ENCODE data around the gene TSPAN9.

The TSPAN9 gene

GRCh38 chr12:3203713-3204112, 126.5 kb downstream of the TSPAN9 start:
- no peak for DNase-seq (ENCODE audit: low read depth in 1 of 2, low spot score in 1 of 2)
- H3K4me3 ChIP-seq (replicated peaks; ENCODE audit: insufficient read depth, low read length): no peak overlapping the region
- peaks cover 39% of the 10 kb centered on the region for H3K27me3 ChIP-seq (ENCODE audit: insufficient read depth, poor library complexity, severe bottlenecking)
- H3K27ac ChIP-seq (replicated peaks): no peak overlapping the region
- TF ChIP-seq, protein P1, sequence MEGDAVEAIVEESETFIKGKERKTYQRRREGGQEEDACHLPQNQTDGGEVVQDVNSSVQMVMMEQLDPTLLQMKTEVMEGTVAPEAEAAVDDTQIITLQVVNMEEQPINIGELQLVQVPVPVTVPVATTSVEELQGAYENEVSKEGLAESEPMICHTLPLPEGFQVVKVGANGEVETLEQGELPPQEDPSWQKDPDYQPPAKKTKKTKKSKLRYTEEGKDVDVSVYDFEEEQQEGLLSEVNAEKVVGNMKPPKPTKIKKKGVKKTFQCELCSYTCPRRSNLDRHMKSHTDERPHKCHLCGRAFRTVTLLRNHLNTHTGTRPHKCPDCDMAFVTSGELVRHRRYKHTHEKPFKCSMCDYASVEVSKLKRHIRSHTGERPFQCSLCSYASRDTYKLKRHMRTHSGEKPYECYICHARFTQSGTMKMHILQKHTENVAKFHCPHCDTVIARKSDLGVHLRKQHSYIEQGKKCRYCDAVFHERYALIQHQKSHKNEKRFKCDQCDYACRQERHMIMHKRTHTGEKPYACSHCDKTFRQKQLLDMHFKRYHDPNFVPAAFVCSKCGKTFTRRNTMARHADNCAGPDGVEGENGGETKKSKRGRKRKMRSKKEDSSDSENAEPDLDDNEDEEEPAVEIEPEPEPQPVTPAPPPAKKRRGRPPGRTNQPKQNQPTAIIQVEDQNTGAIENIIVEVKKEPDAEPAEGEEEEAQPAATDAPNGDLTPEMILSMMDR (IDR thresholded peaks at IDR 0.05; ENCODE audit: insufficient read depth, low read length): no peak
- no peak for TF ChIP-seq GABPA (IDR thresholded peaks at IDR 0.05; ENCODE audit: low read depth)
- TF ChIP-seq, protein P2, sequence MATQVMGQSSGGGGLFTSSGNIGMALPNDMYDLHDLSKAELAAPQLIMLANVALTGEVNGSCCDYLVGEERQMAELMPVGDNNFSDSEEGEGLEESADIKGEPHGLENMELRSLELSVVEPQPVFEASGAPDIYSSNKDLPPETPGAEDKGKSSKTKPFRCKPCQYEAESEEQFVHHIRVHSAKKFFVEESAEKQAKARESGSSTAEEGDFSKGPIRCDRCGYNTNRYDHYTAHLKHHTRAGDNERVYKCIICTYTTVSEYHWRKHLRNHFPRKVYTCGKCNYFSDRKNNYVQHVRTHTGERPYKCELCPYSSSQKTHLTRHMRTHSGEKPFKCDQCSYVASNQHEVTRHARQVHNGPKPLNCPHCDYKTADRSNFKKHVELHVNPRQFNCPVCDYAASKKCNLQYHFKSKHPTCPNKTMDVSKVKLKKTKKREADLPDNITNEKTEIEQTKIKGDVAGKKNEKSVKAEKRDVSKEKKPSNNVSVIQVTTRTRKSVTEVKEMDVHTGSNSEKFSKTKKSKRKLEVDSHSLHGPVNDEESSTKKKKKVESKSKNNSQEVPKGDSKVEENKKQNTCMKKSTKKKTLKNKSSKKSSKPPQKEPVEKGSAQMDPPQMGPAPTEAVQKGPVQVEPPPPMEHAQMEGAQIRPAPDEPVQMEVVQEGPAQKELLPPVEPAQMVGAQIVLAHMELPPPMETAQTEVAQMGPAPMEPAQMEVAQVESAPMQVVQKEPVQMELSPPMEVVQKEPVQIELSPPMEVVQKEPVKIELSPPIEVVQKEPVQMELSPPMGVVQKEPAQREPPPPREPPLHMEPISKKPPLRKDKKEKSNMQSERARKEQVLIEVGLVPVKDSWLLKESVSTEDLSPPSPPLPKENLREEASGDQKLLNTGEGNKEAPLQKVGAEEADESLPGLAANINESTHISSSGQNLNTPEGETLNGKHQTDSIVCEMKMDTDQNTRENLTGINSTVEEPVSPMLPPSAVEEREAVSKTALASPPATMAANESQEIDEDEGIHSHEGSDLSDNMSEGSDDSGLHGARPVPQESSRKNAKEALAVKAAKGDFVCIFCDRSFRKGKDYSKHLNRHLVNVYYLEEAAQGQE (IDR thresholded peaks at IDR 0.05; ENCODE audit: insufficient replicate concordance, low read depth): no peak
- TF ChIP-seq POLR2AphosphoS5 (IDR thresholded peaks at IDR 0.05; ENCODE audit: low read depth): no peak

DNA sequence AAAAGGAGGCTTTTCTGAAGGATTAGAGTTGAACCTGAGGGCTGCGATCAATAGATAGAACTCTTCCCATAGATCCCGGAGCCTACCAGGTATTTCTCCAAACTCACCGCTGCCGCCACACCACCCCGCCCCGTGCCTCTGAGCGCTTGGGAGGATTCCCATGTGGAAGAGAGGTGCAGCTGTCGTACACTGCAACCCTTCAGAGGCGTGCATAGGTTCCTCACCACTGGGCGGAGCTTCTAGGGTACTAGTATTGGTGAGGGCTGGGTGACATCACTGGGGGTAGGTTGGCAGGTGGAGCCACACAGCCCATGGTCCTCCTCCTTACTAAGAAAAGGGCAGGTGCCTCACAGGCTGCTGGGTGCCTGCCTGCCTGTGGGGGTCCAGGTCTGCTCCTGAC, 127.0 kb downstream of the TSPAN9 start:
- Histone ChIP-seq H3K27me3 (ENCODE audit: insufficient read depth, poor library complexity, severe bottlenecking) (peaks cover 35% of the 10 kb centered on the region), H3K27ac (replicated peaks) (no peak overlapping the region), H3K4me3 (replicated peaks; ENCODE audit: insufficient read depth, low read length) (no peak overlapping the region)
- TF ChIP-seq POLR2AphosphoS5 (IDR thresholded peaks at IDR 0.05; ENCODE audit: low read depth) (no peak), SPI1 (IDR thresholded peaks at IDR 0.05; ENCODE audit: borderline replicate concordance, low read depth) (no peak), GABPA (IDR thresholded peaks at IDR 0.05; ENCODE audit: low read depth) (no peak)
- TF ChIP-seq, protein P1 (IDR thresholded peaks at IDR 0.05; ENCODE audit: insufficient read depth, low read length): no peak
- TF ChIP-seq, protein P2 (IDR thresholded peaks at IDR 0.05; ENCODE audit: insufficient replicate concordance, low read depth): no peak
- no peak for DNase-seq (ENCODE audit: low read depth in 1 of 2, low spot score in 1 of 2)

DNA sequence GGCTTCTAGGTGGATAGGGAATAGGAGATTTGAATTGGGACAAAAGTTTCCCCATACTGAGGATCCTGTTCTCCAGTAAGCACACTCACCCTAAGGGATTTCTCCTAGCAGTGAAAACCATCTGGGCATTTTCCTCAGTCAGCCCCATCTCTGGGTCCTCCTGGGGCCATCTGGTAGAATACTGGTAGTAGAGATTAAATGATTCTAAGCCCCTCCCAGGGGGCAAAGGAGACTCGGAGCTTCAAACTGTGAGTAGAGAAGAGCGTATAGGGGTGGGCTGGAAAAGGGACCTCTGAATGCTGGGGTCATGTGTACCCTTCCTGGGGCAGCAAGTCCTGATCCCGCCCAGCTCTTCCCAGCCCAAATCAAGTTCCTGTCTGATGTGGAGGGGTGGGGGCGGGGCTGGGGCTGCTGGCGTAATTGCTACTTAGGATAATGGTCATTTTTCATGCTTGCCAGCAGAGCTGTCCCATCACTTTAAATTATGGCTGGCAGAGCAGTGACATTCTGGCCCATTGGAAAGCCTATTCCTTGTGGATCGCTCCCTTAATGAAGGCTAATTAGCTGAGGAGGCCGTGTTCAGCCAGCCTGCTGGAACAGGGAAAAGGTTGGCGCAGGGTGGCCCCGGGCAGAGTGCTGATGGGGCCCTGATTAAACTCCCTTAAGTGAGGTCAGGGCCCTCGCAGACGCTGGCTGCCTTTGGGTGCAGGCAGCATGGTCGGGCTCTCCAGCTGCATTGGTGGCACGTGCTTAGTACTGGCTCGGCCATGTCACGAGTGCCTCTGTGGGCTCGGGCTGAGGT, 127.8 kb downstream of the TSPAN9 start:
- TF ChIP-seq GABPA (IDR thresholded peaks at IDR 0.05; ENCODE audit: low read depth) (no peak), POLR2AphosphoS5 (IDR thresholded peaks at IDR 0.05; ENCODE audit: low read depth) (no peak), SPI1 (IDR thresholded peaks at IDR 0.05; ENCODE audit: borderline replicate concordance, low read depth) (no peak)
- TF ChIP-seq, protein P1 (IDR thresholded peaks at IDR 0.05; ENCODE audit: insufficient read depth, low read length): no peak
- TF ChIP-seq, protein P2 (IDR thresholded peaks at IDR 0.05; ENCODE audit: insufficient replicate concordance, low read depth): no peak
- Histone ChIP-seq H3K4me3 (replicated peaks; ENCODE audit: insufficient read depth, low read length) (no peak overlapping the region), H3K27ac (replicated peaks) (no peak overlapping the region), H3K27me3 (ENCODE audit: insufficient read depth, poor library complexity, severe bottlenecking) (peaks cover 29% of the 10 kb centered on the region)
- no peak for DNase-seq (ENCODE audit: low read depth in 1 of 2, low spot score in 1 of 2)
